Activated CD4-positive, alpha-beta memory T cell treated with anti-CD3 and anti-CD28 coated beads for 36 hours (primary cell): ENCODE results near the gene MCHR1. TPM values are rescaled to one million over a fixed set of nuclear protein-coding genes. Genes with fewer than 3 reads are reported as not detected.
"Not testable (repeated sequence)": the region's sequence is repeated elsewhere in the genome, so short reads cannot be mapped to it uniquely, and the experiment has no call there.

Source experiments
- CTCF ChIA-PET: fragments of 350-600 bp; sonication (Branson Sonifier 250); formaldehyde crosslinking; loops from one replicate; lab custom pipeline; 2021; ENCODE audit warnings: antibody characterized with exemption, inconsistent platforms; lab: Charles Lee
- POLR2A ChIA-PET: fragments of 350-600 bp; sonication (Branson Sonifier 250); formaldehyde crosslinking; loops from one replicate; lab custom pipeline; 2021; ENCODE audit warnings: antibody characterized with exemption; lab: Charles Lee
- DNase-seq: peaks from one replicate; pipeline ENCODE4 v3.0.0-alpha.2; 2020
- H3K27ac Mint-ChIP-seq: one replicate; pipeline ENCODE4 v1.8.0; 2021; ENCODE audit warnings: mixed read lengths
- H3K27me3 Mint-ChIP-seq: one replicate; pipeline ENCODE4 v1.8.0; 2021; ENCODE audit warnings: mixed read lengths
- H3K36me3 Mint-ChIP-seq: one replicate; pipeline ENCODE4 v1.8.0; 2021; ENCODE audit warnings: mixed read lengths
- H3K4me1 Mint-ChIP-seq: one replicate; pipeline ENCODE4 v1.8.0; 2021; ENCODE audit warnings: low read depth, mixed read lengths
- H3K4me3 Mint-ChIP-seq: one replicate; pipeline ENCODE4 v1.8.0; 2021; ENCODE audit warnings: mild to moderate bottlenecking, mixed read lengths
- H3K9me3 Mint-ChIP-seq: one replicate; pipeline ENCODE4 v1.8.0; 2021; ENCODE audit warnings: mixed read lengths
- intact Hi-C: fragments of 100-400 bp; cut with micrococcal nuclease; formaldehyde crosslinking; loops from one replicate; pipeline ENCODE4 v1.15.1; 2023
- total RNA-seq, 2 experiments: library from RNA; stranded (reverse); gene quantifications; one replicate each; pipeline ENCODE4 v1.2.3, GENCODE V29; 2021

The MCHR1 gene
- total RNA-seq, 2 experiments from 2014 or later = not detected

- CTCF ChIA-PET = interaction anchor here (0.7 kb wide), 1 partner anchor 15 kb away, joined by 3 read pairs; no protein-coding TSS in a partner anchor
Measured at GRCh38 chr22:40718250-40719204, 39.2 kb downstream of the MCHR1 start.

GRCh38 chr22:40719599-40719998 is 40.3 kb downstream of the MCHR1 start:
- DNase-seq = no peak
- CTCF ChIA-PET = interaction anchor here (1.0 kb wide), 1 partner anchor 37 kb away, joined by 3 read pairs; no protein-coding TSS in a partner anchor
- no peak overlapping the region for H3K27ac Mint-ChIP-seq
- no peaks in the 10 kb centered on the region for H3K9me3 Mint-ChIP-seq
- POLR2A ChIA-PET = no interaction called here
- no peak overlapping the region for H3K4me3 Mint-ChIP-seq
- H3K36me3 Mint-ChIP-seq = no peaks in the 10 kb centered on the region
- peaks cover 1% of the 10 kb centered on the region for H3K4me1 Mint-ChIP-seq
- intact Hi-C loops = loop anchor here (10.0 kb wide), 1 partner anchor 95 kb away; the partner anchor contains the start of gene SLC25A17
- H3K27me3 Mint-ChIP-seq = peaks cover 3% of the 10 kb centered on the region

More at GRCh38 chr22:40718250-40719204, 39.2 kb downstream of the MCHR1 start:
- no peak for DNase-seq
- Mint-ChIP-seq H3K36me3 (no peaks in the 10 kb centered on the region), H3K9me3 (no peaks in the 10 kb centered on the region), H3K4me3 (no peak overlapping the region), H3K4me1 (peaks cover 2% of the 10 kb centered on the region), H3K27ac (no peak overlapping the region), H3K27me3 (peaks cover 3% of the 10 kb centered on the region)
- intact Hi-C loops = loop anchor here (10.0 kb wide), 1 partner anchor 96 kb away; the partner anchor contains the start of gene SLC25A17
- POLR2A ChIA-PET = no interaction called here

- H3K27me3 Mint-ChIP-seq, H3K4me3 Mint-ChIP-seq, DNase-seq, intact Hi-C loops, H3K27ac Mint-ChIP-seq, H3K36me3 Mint-ChIP-seq, H3K4me1 Mint-ChIP-seq, H3K9me3 Mint-ChIP-seq: not testable (repeated sequence)
- ChIA-PET CTCF (interaction anchor here (1.0 kb wide), 1 partner anchor 37 kb away, joined by 3 read pairs; no protein-coding TSS in a partner anchor), POLR2A (interaction anchor here (1.1 kb wide), 1 partner anchor 16 kb away, joined by 4 read pairs; no protein-coding TSS in a partner anchor)
Measured at GRCh38 chr22:40720156-40720537, 40.9 kb downstream of the MCHR1 start.

GRCh38 chr22:40720538-40721256 is 41.4 kb downstream of the MCHR1 start:
- no peaks in the 10 kb centered on the region for H3K27me3 Mint-ChIP-seq
- no peak overlapping the region for H3K4me3 Mint-ChIP-seq
- H3K36me3 Mint-ChIP-seq = no peaks in the 10 kb centered on the region
- no peaks in the 10 kb centered on the region for H3K4me1 Mint-ChIP-seq
- H3K27ac Mint-ChIP-seq = no peak overlapping the region
- CTCF ChIA-PET = no interaction called here
- no peaks in the 10 kb centered on the region for H3K9me3 Mint-ChIP-seq
- POLR2A ChIA-PET = interaction anchor here (1.1 kb wide), 1 partner anchor 15 kb away, joined by 4 read pairs; no protein-coding TSS in a partner anchor
- DNase-seq = no peak
- intact Hi-C loops = no loop called here

- Mint-ChIP-seq H3K36me3 (no peaks in the 10 kb centered on the region), H3K27ac (no peak overlapping the region), H3K9me3 (no peaks in the 10 kb centered on the region), H3K27me3 (no peaks in the 10 kb centered on the region), H3K4me1 (no peaks in the 10 kb centered on the region), H3K4me3 (no peak overlapping the region)
- POLR2A ChIA-PET = interaction anchor here (1.1 kb wide), 1 partner anchor 15 kb away, joined by 4 read pairs; no protein-coding TSS in a partner anchor
- CTCF ChIA-PET = no interaction called here
- DNase-seq = no peak
- intact Hi-C loops = no loop called here
Measured at GRCh38 chr22:40721266-40721665, 42.0 kb downstream of the MCHR1 start.

GRCh38 chr22:40723396-40723933 is 44.2 kb downstream of the MCHR1 start:
- Mint-ChIP-seq H3K27ac (peak overlapping the region; percentile 2), H3K9me3 (no peaks in the 10 kb centered on the region), H3K4me3 (no peak overlapping the region), H3K4me1 (peaks cover 16% of the 10 kb centered on the region), H3K36me3 (no peaks in the 10 kb centered on the region), H3K27me3 (no peaks in the 10 kb centered on the region)
- intact Hi-C loops = no loop called here
- POLR2A ChIA-PET = no interaction called here
- no peak for DNase-seq
- CTCF ChIA-PET = interaction anchor here (1.4 kb wide), 1 partner anchor 40 kb away, joined by 5 read pairs; no protein-coding TSS in a partner anchor

GRCh38 chr22:40726514-40726913 is 47.2 kb downstream of the MCHR1 start:
- Mint-ChIP-seq H3K27me3 (no peaks in the 10 kb centered on the region), H3K27ac (peak overlapping the region; percentile 76), H3K4me3 (peak overlapping the region; percentile 54), H3K36me3 (no peaks in the 10 kb centered on the region), H3K9me3 (no peaks in the 10 kb centered on the region), H3K4me1 (peaks cover 31% of the 10 kb centered on the region)
- intact Hi-C loops = no loop called here
- ChIA-PET CTCF (interaction anchor here (0.8 kb wide), 1 partner anchor 43 kb away, joined by 3 read pairs; no protein-coding TSS in a partner anchor), POLR2A (interaction anchor here (0.9 to 1.6 kb wide), 2 partner anchors 12 to 15 kb away, joined by 4 read pairs; no protein-coding TSS in a partner anchor)
- no peak for DNase-seq

GRCh38 chr22:40727070-40727963 is 48.0 kb downstream of the MCHR1 start:
- Mint-ChIP-seq H3K9me3 (no peaks in the 10 kb centered on the region), H3K4me3 (peak overlapping the region; percentile 32), H3K36me3 (no peaks in the 10 kb centered on the region), H3K27ac (peak overlapping the region; percentile 76), H3K27me3 (no peaks in the 10 kb centered on the region), H3K4me1 (peaks cover 37% of the 10 kb centered on the region)
- intact Hi-C loops = loop anchor here (1.0 kb wide), 1 partner anchor 16 kb away; no protein-coding TSS in a partner anchor
- DNase-seq = no peak
- CTCF ChIA-PET = interaction anchor here (0.7 to 0.8 kb wide), 2 partner anchors 44 to 110 kb away, joined by 3 to 4 read pairs; no protein-coding TSS in a partner anchor
- POLR2A ChIA-PET = interaction anchor here (0.9 to 1.6 kb wide), 2 partner anchors 13 to 16 kb away, joined by 4 read pairs; no protein-coding TSS in a partner anchor

GRCh38 chr22:40727964-40728615 is 48.8 kb downstream of the MCHR1 start:
- Mint-ChIP-seq H3K27me3 (no peaks in the 10 kb centered on the region), H3K4me1 (peaks cover 43% of the 10 kb centered on the region), H3K4me3 (peak overlapping the region; percentile 49), H3K27ac (peak overlapping the region; percentile 77), H3K36me3 (no peaks in the 10 kb centered on the region), H3K9me3 (no peaks in the 10 kb centered on the region)
- intact Hi-C loops = loop anchor here (1.0 kb wide), 2 partner anchors 17 to 45 kb away; no protein-coding TSS in a partner anchor
- DNase-seq = no peak
- CTCF ChIA-PET = interaction anchor here (0.7 to 1.2 kb wide), 3 partner anchors 17 to 111 kb away, joined by 4 to 7 read pairs (median 4); no protein-coding TSS in a partner anchor
- POLR2A ChIA-PET = interaction anchor here (1.0 kb wide), 1 partner anchor 17 kb away, joined by 3 read pairs; no protein-coding TSS in a partner anchor

GRCh38 chr22:40728731-40729189 is 49.5 kb downstream of the MCHR1 start:
- peak; percentile 79 for DNase-seq
- H3K4me3 Mint-ChIP-seq = peak overlapping the region; percentile 49
- H3K27me3 Mint-ChIP-seq = no peaks in the 10 kb centered on the region
- ChIA-PET CTCF (interaction anchor here (1.0 to 1.2 kb wide), 2 partner anchors 17 to 46 kb away, joined by 4 to 7 read pairs; no protein-coding TSS in a partner anchor), POLR2A (interaction anchor here (1.0 kb wide), 1 partner anchor 18 kb away, joined by 3 read pairs; no protein-coding TSS in a partner anchor)
- no peaks in the 10 kb centered on the region for H3K36me3 Mint-ChIP-seq
- intact Hi-C loops = loop anchor here (1.0 kb wide), 1 partner anchor 45 kb away; no protein-coding TSS in a partner anchor
- H3K27ac Mint-ChIP-seq = peak overlapping the region; percentile 77
- H3K4me1 Mint-ChIP-seq = peaks cover 43% of the 10 kb centered on the region
- H3K9me3 Mint-ChIP-seq = no peaks in the 10 kb centered on the region
